ENCODE measurements around the gene TTLL11.

TTLL11 gene

GRCh38 chr9:121781701-121782464 is 311.2 kb downstream of the TTLL11 start:
- ATAC-seq: no peak

GRCh38 chr9:121781145-121781548 is 312.0 kb downstream of the TTLL11 start:
- ATAC-seq: no peak

GRCh38 chr9:121780177-121781040 is 312.7 kb downstream of the TTLL11 start:
- ATAC-seq: no peak

GRCh38 chr9:121779381-121780117 is 313.6 kb downstream of the TTLL11 start:
- ATAC-seq: no peak

- no peak for ATAC-seq
Observed at GRCh38 chr9:121778252-121779225, 314.6 kb downstream of the TTLL11 start.

GRCh38 chr9:121776739-121777637 is 316.1 kb downstream of the TTLL11 start:
- ATAC-seq: no peak

- ATAC-seq: no peak
Observed at GRCh38 chr9:121776001-121776738, 316.9 kb downstream of the TTLL11 start.

- no peak for ATAC-seq
Observed at GRCh38 chr9:121774715-121775613, 318.1 kb downstream of the TTLL11 start.

GRCh38 chr9:121773954-121774714 is 319.0 kb downstream of the TTLL11 start:
- ATAC-seq: no peak

- no peak for ATAC-seq
Observed at GRCh38 chr9:121773286-121773953, 319.7 kb downstream of the TTLL11 start.

- no peak for ATAC-seq
Observed at GRCh38 chr9:121772600-121773285, 320.4 kb downstream of the TTLL11 start.

Measured in activated CD4-positive, CD25-positive, alpha-beta regulatory T cell treated with anti-CD3 and anti-CD28 coated beads, Interleukin-2, amount 50 U/mL, for 24 hours (primary cell).